ENCODE measurements around the gene USP14.

DNA sequence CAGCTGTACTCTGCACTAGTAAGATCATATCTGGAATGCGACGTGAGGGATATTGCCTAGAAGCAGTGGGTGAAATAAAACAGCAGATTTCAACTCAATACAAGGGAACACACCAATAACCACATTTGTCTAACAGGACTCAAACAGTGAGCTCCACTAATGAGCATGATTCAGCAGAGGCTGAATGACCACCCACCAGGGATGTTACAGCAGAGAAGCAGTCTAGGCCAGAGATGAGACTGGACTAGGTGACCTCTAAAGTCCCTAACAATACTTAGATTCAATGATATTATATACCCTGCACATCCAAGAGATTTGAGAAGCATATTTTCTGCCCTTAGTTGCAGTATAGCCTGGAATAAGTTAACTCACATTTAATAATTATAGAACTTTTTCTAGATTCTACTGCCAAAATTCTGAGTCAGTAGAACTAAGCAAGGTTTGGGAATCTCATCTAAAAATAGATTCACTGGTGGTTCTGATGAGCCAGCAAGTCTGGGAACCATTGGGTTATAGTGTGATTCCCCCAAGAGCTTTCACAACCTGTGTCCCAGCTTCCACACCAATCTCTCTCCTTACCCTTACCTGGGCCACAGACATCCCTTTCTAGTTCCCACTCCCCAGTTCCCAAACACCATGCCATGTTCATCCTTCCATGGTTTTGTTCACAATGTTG is 103.2 kb downstream of the USP14 start:
- TF ChIP-seq POLR2A (IDR thresholded peaks at IDR 0.05; ENCODE audit: low read length): no peak
- TF ChIP-seq, protein P1, sequence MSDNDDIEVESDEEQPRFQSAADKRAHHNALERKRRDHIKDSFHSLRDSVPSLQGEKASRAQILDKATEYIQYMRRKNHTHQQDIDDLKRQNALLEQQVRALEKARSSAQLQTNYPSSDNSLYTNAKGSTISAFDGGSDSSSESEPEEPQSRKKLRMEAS (IDR thresholded peaks at IDR 0.05): no peak
